ENCODE data around the gene ADAM19.

- TF ChIP-seq CTCF (IDR thresholded peaks at IDR 0.05) (no peak), POLR2A (IDR thresholded peaks at IDR 0.05) (no peak)
Measured at GRCh38 chr5:157566902-157567489, 8.6 kb downstream of the ADAM19 start.

Measured in body of pancreas (tissue), 4 donors.